HepG2 (cell line): Measurements from ENCODE around the gene ANKRD65. TPM values are rescaled to one million over a fixed set of nuclear protein-coding genes. Genes with fewer than 3 reads are reported as not detected.

Experiments used
- FOXA3 ChIP-seq: IDR thresholded peaks from 2 replicates; pipeline ENCODE4 v1.6.1; 2016; ENCODE audit warnings: missing genetic modification reagents, missing compliant biosample characterization
- GATAD1 ChIP-seq: IDR thresholded peaks from 2 replicates; pipeline ENCODE4 v1.6.1; 2016; ENCODE audit warnings: missing genetic modification reagents, missing compliant biosample characterization
- IRF1 ChIP-seq: sonication (generic); formaldehyde crosslinking; IDR thresholded peaks from 2 replicates; pipeline ENCODE4 v1.4.0; 2020; ENCODE audit warnings: low read depth, mild to moderate bottlenecking, missing genetic modification reagents
- JUN ChIP-seq: sonication (generic); formaldehyde crosslinking; IDR thresholded peaks from 2 replicates; pipeline ENCODE4 v1.4.0; 2020; ENCODE audit warnings: mild to moderate bottlenecking, missing genetic modification reagents
- KAT2B ChIP-seq: fragments of 150-350 bp; IDR thresholded peaks from 2 replicates; pipeline ENCODE4 v1.6.1; 2014; ENCODE audit warnings: low read depth, low read length, borderline replicate concordance
- MIER3 ChIP-seq: IDR thresholded peaks from 2 replicates; pipeline ENCODE4 v1.6.1; 2016; ENCODE audit warnings: missing compliant biosample characterization, borderline replicate concordance
- MTF2 ChIP-seq: sonication (generic); formaldehyde crosslinking; IDR thresholded peaks from 2 replicates; pipeline ENCODE4 v1.5.0; 2020; ENCODE audit warnings: missing genetic modification reagents, borderline replicate concordance
- NCOA5 ChIP-seq: sonication (generic); formaldehyde crosslinking; IDR thresholded peaks from 2 replicates; pipeline ENCODE4 v1.4.0; 2020; ENCODE audit warnings: missing genetic modification reagents
- TOE1 ChIP-seq: sonication (generic); formaldehyde crosslinking; IDR thresholded peaks from 2 replicates; pipeline ENCODE4 v1.4.0; 2020; ENCODE audit warnings: mild to moderate bottlenecking, missing genetic modification reagents
- ZNF44 ChIP-seq: sonication (generic); formaldehyde crosslinking; IDR thresholded peaks from 2 replicates; pipeline ENCODE4 v1.5.1; 2020; ENCODE audit warnings: mild to moderate bottlenecking, missing genetic modification reagents
- ZNF616 ChIP-seq: sonication (generic); formaldehyde crosslinking; IDR thresholded peaks from 2 replicates; pipeline ENCODE4 v1.5.0; 2020; ENCODE audit warnings: low read depth, mild to moderate bottlenecking, missing genetic modification reagents
- ZNF781 ChIP-seq: sonication (generic); formaldehyde crosslinking; IDR thresholded peaks from 2 replicates; pipeline ENCODE4 v1.5.1; 2020; ENCODE audit warnings: borderline replicate concordance, mild to moderate bottlenecking, missing genetic modification reagents; ENCODE audit errors: not compliant biosample characterization
- ZNF841 ChIP-seq: sonication (generic); formaldehyde crosslinking; IDR thresholded peaks from 2 replicates; pipeline ENCODE4 v1.8.1; 2023; ENCODE audit warnings: missing genetic modification reagents, borderline replicate concordance
- polyA plus RNA-seq, 8 experiments: library from polyadenylated mRNA; depleted of rRNA in 3 of 8; stranded (reverse) in 7 of 8; unstranded in 1 of 8; fragments of >200 nt; fragmentation: Illumina TruSeq in 4 of 8; extraction: Trizol in 4 of 8; gene quantifications; 2 replicates each; pipeline versions ENCODE4 v1.2.1 to v1.2.3, GENCODE V29; 2011 to 2016; ENCODE audit warnings: low read depth in 4 of 8, missing spikeins in 1 of 8, mixed read lengths in 1 of 8; ENCODE audit not compliant: insufficient read depth in 1 of 8
- total RNA-seq, 5 experiments: library from RNA; depleted of rRNA; stranded (reverse); fragments of >200 nt; fragmentation: Illumina TruSeq; extraction: Trizol; gene quantifications; 2 replicates each; pipeline ENCODE4 v1.2.3, GENCODE V29; 2016; ENCODE audit warnings: low read depth in 1 of 5
- TF ChIP-seq, protein P1 (sequence below): sonication (generic); formaldehyde crosslinking; IDR thresholded peaks from 2 replicates; pipeline ENCODE4 v1.4.0; 2020; ENCODE audit warnings: mild to moderate bottlenecking, missing genetic modification reagents
- TF ChIP-seq, protein P2 (sequence below): sonication (generic); formaldehyde crosslinking; IDR thresholded peaks from 2 replicates; pipeline ENCODE4 v1.5.1; 2020; ENCODE audit warnings: mild to moderate bottlenecking, missing genetic modification reagents, borderline replicate concordance
- TF ChIP-seq, protein P3 (sequence below): IDR thresholded peaks from 2 replicates; pipeline ENCODE4 v1.6.1; 2016; ENCODE audit warnings: mild to moderate bottlenecking

Gene ANKRD65
- total and polyA plus RNA-seq, 2 of the 13 experiments (the other 11 are each of a cell fraction or from before 2014, with no cell fraction given): 12.1 to 30.1 TPM

DNA sequence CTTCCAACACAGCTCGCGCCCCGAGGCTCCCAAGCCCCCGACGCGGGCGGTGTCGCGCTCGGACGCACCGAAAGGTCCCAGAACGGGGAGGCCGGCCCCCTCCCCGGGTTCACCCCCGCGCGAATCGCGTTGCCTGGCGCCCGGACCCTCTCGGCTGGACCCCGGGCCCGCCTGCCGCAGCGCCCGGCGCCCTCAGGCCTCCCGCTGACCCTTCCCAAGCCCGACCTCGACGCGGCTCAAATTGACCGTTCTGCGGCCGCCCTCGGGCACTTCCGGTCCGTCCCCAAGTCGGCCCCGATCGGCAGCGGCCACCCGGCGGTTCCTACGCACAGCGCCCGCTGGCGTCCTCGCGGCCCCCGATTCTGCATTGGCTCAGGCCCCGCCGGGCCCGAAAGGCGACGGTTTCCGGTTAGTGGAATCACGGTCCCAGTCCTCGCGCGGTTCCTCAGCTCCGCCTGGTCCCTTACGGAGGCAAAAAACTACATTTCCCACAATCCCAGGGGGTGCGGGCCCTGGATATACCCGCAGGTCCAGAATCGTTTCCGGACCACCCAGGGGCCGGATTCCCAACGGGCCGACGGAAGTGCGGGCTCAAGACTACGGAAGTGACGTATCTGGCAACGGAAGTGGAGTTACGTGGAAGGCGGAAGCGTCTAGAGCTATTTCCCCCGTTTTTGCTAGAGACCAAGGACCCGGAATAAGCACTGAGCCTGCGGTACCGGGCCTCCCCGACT lies 46.0 kb downstream of the ANKRD65 start, which contains the start of gene AURKAIP1 (continued):
- TF ChIP-seq, protein P1, sequence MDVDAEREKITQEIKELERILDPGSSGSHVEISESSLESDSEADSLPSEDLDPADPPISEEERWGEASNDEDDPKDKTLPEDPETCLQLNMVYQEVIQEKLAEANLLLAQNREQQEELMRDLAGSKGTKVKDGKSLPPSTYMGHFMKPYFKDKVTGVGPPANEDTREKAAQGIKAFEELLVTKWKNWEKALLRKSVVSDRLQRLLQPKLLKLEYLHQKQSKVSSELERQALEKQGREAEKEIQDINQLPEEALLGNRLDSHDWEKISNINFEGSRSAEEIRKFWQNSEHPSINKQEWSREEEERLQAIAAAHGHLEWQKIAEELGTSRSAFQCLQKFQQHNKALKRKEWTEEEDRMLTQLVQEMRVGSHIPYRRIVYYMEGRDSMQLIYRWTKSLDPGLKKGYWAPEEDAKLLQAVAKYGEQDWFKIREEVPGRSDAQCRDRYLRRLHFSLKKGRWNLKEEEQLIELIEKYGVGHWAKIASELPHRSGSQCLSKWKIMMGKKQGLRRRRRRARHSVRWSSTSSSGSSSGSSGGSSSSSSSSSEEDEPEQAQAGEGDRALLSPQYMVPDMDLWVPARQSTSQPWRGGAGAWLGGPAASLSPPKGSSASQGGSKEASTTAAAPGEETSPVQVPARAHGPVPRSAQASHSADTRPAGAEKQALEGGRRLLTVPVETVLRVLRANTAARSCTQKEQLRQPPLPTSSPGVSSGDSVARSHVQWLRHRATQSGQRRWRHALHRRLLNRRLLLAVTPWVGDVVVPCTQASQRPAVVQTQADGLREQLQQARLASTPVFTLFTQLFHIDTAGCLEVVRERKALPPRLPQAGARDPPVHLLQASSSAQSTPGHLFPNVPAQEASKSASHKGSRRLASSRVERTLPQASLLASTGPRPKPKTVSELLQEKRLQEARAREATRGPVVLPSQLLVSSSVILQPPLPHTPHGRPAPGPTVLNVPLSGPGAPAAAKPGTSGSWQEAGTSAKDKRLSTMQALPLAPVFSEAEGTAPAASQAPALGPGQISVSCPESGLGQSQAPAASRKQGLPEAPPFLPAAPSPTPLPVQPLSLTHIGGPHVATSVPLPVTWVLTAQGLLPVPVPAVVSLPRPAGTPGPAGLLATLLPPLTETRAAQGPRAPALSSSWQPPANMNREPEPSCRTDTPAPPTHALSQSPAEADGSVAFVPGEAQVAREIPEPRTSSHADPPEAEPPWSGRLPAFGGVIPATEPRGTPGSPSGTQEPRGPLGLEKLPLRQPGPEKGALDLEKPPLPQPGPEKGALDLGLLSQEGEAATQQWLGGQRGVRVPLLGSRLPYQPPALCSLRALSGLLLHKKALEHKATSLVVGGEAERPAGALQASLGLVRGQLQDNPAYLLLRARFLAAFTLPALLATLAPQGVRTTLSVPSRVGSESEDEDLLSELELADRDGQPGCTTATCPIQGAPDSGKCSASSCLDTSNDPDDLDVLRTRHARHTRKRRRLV (CRISPR knock-in tag): no peak
- peak; percentile 82 for TF ChIP-seq FOXA3
- TF ChIP-seq, protein P2, sequence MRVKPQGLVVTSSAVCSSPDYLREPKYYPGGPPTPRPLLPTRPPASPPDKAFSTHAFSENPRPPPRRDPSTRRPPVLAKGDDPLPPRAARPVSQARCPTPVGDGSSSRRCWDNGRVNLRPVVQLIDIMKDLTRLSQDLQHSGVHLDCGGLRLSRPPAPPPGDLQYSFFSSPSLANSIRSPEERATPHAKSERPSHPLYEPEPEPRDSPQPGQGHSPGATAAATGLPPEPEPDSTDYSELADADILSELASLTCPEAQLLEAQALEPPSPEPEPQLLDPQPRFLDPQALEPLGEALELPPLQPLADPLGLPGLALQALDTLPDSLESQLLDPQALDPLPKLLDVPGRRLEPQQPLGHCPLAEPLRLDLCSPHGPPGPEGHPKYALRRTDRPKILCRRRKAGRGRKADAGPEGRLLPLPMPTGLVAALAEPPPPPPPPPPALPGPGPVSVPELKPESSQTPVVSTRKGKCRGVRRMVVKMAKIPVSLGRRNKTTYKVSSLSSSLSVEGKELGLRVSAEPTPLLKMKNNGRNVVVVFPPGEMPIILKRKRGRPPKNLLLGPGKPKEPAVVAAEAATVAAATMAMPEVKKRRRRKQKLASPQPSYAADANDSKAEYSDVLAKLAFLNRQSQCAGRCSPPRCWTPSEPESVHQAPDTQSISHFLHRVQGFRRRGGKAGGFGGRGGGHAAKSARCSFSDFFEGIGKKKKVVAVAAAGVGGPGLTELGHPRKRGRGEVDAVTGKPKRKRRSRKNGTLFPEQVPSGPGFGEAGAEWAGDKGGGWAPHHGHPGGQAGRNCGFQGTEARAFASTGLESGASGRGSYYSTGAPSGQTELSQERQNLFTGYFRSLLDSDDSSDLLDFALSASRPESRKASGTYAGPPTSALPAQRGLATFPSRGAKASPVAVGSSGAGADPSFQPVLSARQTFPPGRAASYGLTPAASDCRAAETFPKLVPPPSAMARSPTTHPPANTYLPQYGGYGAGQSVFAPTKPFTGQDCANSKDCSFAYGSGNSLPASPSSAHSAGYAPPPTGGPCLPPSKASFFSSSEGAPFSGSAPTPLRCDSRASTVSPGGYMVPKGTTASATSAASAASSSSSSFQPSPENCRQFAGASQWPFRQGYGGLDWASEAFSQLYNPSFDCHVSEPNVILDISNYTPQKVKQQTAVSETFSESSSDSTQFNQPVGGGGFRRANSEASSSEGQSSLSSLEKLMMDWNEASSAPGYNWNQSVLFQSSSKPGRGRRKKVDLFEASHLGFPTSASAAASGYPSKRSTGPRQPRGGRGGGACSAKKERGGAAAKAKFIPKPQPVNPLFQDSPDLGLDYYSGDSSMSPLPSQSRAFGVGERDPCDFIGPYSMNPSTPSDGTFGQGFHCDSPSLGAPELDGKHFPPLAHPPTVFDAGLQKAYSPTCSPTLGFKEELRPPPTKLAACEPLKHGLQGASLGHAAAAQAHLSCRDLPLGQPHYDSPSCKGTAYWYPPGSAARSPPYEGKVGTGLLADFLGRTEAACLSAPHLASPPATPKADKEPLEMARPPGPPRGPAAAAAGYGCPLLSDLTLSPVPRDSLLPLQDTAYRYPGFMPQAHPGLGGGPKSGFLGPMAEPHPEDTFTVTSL: no peak; the same call in 1 of the 2 replicates
- TF ChIP-seq KAT2B: no peak
- no peak for TF ChIP-seq IRF1 (CRISPR knock-in tag)
- TF ChIP-seq MTF2 (CRISPR knock-in tag): peak; percentile 97; the same call in 1 of the 2 replicates
- no peak for TF ChIP-seq NCOA5
- 0 out of 2 replicates have a peak, but pooled peaks have one; percentile 65 for TF ChIP-seq ZNF616
- TF ChIP-seq JUN: peak; percentile 83; the same call in 1 of the 2 replicates
- peak; percentile 98 for TF ChIP-seq GATAD1 (CRISPR knock-in tag)
- TF ChIP-seq ZNF841 (CRISPR knock-in tag): no peak
- TF ChIP-seq TOE1 (CRISPR knock-in tag): peak; percentile 97; the same call in 1 of the 2 replicates
- no peak for TF ChIP-seq ZNF781 (CRISPR knock-in tag)
- TF ChIP-seq, protein P3, sequence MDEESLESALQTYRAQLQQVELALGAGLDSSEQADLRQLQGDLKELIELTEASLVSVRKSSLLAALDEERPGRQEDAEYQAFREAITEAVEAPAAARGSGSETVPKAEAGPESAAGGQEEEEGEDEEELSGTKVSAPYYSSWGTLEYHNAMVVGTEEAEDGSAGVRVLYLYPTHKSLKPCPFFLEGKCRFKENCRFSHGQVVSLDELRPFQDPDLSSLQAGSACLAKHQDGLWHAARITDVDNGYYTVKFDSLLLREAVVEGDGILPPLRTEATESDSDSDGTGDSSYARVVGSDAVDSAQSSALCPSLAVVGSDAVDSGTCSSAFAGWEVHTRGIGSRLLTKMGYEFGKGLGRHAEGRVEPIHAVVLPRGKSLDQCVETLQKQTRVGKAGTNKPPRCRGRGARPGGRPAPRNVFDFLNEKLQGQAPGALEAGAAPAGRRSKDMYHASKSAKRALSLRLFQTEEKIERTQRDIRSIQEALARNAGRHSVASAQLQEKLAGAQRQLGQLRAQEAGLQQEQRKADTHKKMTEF (CRISPR knock-in tag): peak; percentile 100
- peak; percentile 85; the same call in 1 of the 2 replicates for TF ChIP-seq ZNF44
- peak; percentile 87; the same call in 1 of the 2 replicates for TF ChIP-seq MIER3
